ENCODE measurements around the gene OR14I1.

The OR14I1 gene

GRCh38 chr1:248702714-248703113, at the start of gene OR14I1:
OR14I1 (minus strand) TSS chr1:248702766.
- no peak for DNase-seq

GRCh38 chr1:248751635-248752034, 49.1 kb upstream of the OR14I1 start:
- no peak for DNase-seq

GRCh38 chr1:248751142-248751541, 48.6 kb upstream of the OR14I1 start:
- DNase-seq: no peak

- no peak for DNase-seq
These were observed 47.9 kb upstream of the OR14I1 start for GRCh38 chr1:248750496-248750895.

- no peak for DNase-seq
These were observed 45.6 kb upstream of the OR14I1 start for GRCh38 chr1:248748211-248748610.

- no peak for DNase-seq
These were observed 38.3 kb upstream of the OR14I1 start for GRCh38 chr1:248740876-248741275.

GRCh38 chr1:248739572-248740205, 37.1 kb upstream of the OR14I1 start:
- no peak for DNase-seq

- no peak for DNase-seq
These were observed 34.9 kb upstream of the OR14I1 start for GRCh38 chr1:248737457-248737856.

- no peak for DNase-seq
These were observed 34.4 kb upstream of the OR14I1 start for GRCh38 chr1:248736977-248737376.

- no peak for DNase-seq
These were observed 31.0 kb upstream of the OR14I1 start for GRCh38 chr1:248733566-248733965.

- DNase-seq: no peak
These were observed 28.2 kb upstream of the OR14I1 start for GRCh38 chr1:248730507-248731335.

- no peak for DNase-seq
These were observed 11.7 kb upstream of the OR14I1 start for GRCh38 chr1:248714248-248714647.

- no peak for DNase-seq
These were observed 7.8 kb upstream of the OR14I1 start for GRCh38 chr1:248710305-248710900.

- no peak for DNase-seq
These were observed 2.0 kb upstream of the OR14I1 start for GRCh38 chr1:248704606-248705005.

GRCh38 chr1:248703674-248704073, 1.1 kb upstream of the OR14I1 start:
- no peak for DNase-seq

GRCh38 chr1:248699099-248699498, 3.5 kb downstream of the OR14I1 start:
- no peak for DNase-seq

- no peak for DNase-seq
These were observed 4.7 kb downstream of the OR14I1 start for GRCh38 chr1:248697907-248698306.

GRCh38 chr1:248696774-248697173, 5.8 kb downstream of the OR14I1 start:
- no peak for DNase-seq

GRCh38 chr1:248696261-248696660, 6.3 kb downstream of the OR14I1 start:
- no peak for DNase-seq

GRCh38 chr1:248695451-248696132, 7.0 kb downstream of the OR14I1 start:
- no peak for DNase-seq

- DNase-seq: no peak
These were observed 10.9 kb downstream of the OR14I1 start for GRCh38 chr1:248691567-248692155.

- DNase-seq: no peak
These were observed 13.9 kb downstream of the OR14I1 start for GRCh38 chr1:248688527-248689298.
